ENCODE data around the gene FHIP2A. TPM values are rescaled to one million over a fixed set of nuclear protein-coding genes. Genes with fewer than 3 reads are reported as not detected.

The FHIP2A gene
- total and polyA plus RNA-seq, 10 donors, result 4.6 to 37.5 (median 28.4) TPM

GRCh38 chr10:114851336-114851735 lies 29.8 kb downstream of the FHIP2A start:
- TF ChIP-seq POLR2A (IDR thresholded peaks at IDR 0.05) (no peak), POLR2AphosphoS5 (IDR thresholded peaks at IDR 0.05) (no peak), CTCF (IDR thresholded peaks at IDR 0.05 in 8 of 11, conservative IDR thresholded peaks at IDR 0.05 in 3 of 11) (no peak)
- H3K36me3 ChIP-seq, result peaks cover 10 to 100% (median 70%) of the 10 kb centered on the region in 6 donors
- no peaks in the 10 kb centered on the region for H3K4me1 ChIP-seq
- H3K27me3 ChIP-seq (replicated peaks in 1 of 7), result no peaks in the 10 kb centered on the region
- intact Hi-C loops (cut with DNase I; ENCODE audit: low total_unique reads), result no loop called here
- no peak overlapping the region for H3K27ac ChIP-seq
- peaks cover 0 to 5% (median 0%) of the 10 kb centered on the region in 8 donors for H3K9me3 ChIP-seq
- WGBS, 5 donors, result 88 to 98% (median 92%) methylated on average over 2 of the region's 2 CpGs
- no peak for DNase-seq
- no peak overlapping the region for H3K4me3 ChIP-seq

- no peak overlapping the region for H3K27ac ChIP-seq
- intact Hi-C loops (cut with DNase I; ENCODE audit: low total_unique reads), result no loop called here
- no peak for DNase-seq
- H3K27me3 ChIP-seq (replicated peaks in 1 of 7), result no peaks in the 10 kb centered on the region
- H3K4me1 ChIP-seq, result no peaks in the 10 kb centered on the region
- peaks cover 8 to 100% (median 67%) of the 10 kb centered on the region in 6 donors for H3K36me3 ChIP-seq
- TF ChIP-seq CTCF (IDR thresholded peaks at IDR 0.05 in 8 of 11, conservative IDR thresholded peaks at IDR 0.05 in 3 of 11) (no peak), POLR2AphosphoS5 (IDR thresholded peaks at IDR 0.05) (no peak), POLR2A (IDR thresholded peaks at IDR 0.05) (no peak)
- H3K9me3 ChIP-seq, result peaks cover 0 to 5% (median 0%) of the 10 kb centered on the region in 8 donors
- H3K4me3 ChIP-seq, result no peak overlapping the region
These were observed 30.6 kb downstream of the FHIP2A start for GRCh38 chr10:114852197-114852596.

GRCh38 chr10:114854906-114855305 lies 33.3 kb downstream of the FHIP2A start:
- H3K27me3 ChIP-seq (replicated peaks in 1 of 7), result no peaks in the 10 kb centered on the region
- H3K36me3 ChIP-seq, result peaks cover 4 to 100% (median 54%) of the 10 kb centered on the region in 6 donors
- peaks cover 0 to under 1% (median 0%) of the 10 kb centered on the region in 8 donors for H3K9me3 ChIP-seq
- no peak overlapping the region for H3K27ac ChIP-seq
- H3K4me3 ChIP-seq, result no peak overlapping the region
- DNase-seq, result no peak
- no peak for TF ChIP-seq CTCF (IDR thresholded peaks at IDR 0.05 in 8 of 11, conservative IDR thresholded peaks at IDR 0.05 in 3 of 11)
- TF ChIP-seq POLR2A (IDR thresholded peaks at IDR 0.05), result no peak
- TF ChIP-seq POLR2AphosphoS5 (IDR thresholded peaks at IDR 0.05), result no peak
- WGBS, 5 donors, result 86 to 98% (median 94%) methylated on average over 1 of the region's 1 CpG
- H3K4me1 ChIP-seq, result no peaks in the 10 kb centered on the region
- intact Hi-C loops (cut with DNase I; ENCODE audit: low total_unique reads), result no loop called here

GRCh38 chr10:114855776-114856543 lies 34.4 kb downstream of the FHIP2A start:
- Histone ChIP-seq H3K4me1 (no peaks in the 10 kb centered on the region), H3K9me3 (no peaks in the 10 kb centered on the region), H3K4me3 (no peak overlapping the region), H3K27me3 (replicated peaks in 1 of 7) (no peaks in the 10 kb centered on the region), H3K27ac (no peak overlapping the region), H3K36me3 (peaks cover 4 to 100% (median 52%) of the 10 kb centered on the region in 6 donors)
- intact Hi-C loops (cut with DNase I; ENCODE audit: low total_unique reads), result no loop called here
- 80 to 86% (median 83%) methylated on average over 7 of the region's 7 CpGs for WGBS, 5 donors
- TF ChIP-seq POLR2AphosphoS5 (IDR thresholded peaks at IDR 0.05), result no peak
- no peak for DNase-seq

All from spleen (tissue), 11 donors.